ENCODE results near the gene VWF. TPM values are rescaled to one million over a fixed set of nuclear protein-coding genes. Genes with fewer than 3 reads are reported as not detected.

The VWF gene
- total and polyA plus RNA-seq, 2 donors (not counting 3 experiments of a cell fraction or from before 2014, with no cell fraction given), result 1,041 to 2,328 TPM

- no peak for FAIRE-seq
- Histone ChIP-seq H3K4me2 (ENCODE audit: insufficient read depth, low read length) (no peak overlapping the region), H3K79me2 (ENCODE audit: control insufficient read depth, insufficient read depth, low read length) (no peaks in the 10 kb centered on the region), H3K9me3 (replicated peaks; ENCODE audit: control insufficient read depth, insufficient read depth, low read length) (no peaks in the 10 kb centered on the region), H3K4me1 (ENCODE audit: control insufficient read depth, extremely low read depth, insufficient read depth, low read length) (peaks cover 5% of the 10 kb centered on the region), H2AFZ (ENCODE audit: low read depth, low read length) (no peak overlapping the region), H3K9me1 (replicated peaks; ENCODE audit: control insufficient read depth, extremely low read depth, insufficient read depth, low read length) (no peaks in the 10 kb centered on the region), H3K27ac (ENCODE audit: insufficient read depth, low read depth, low read length) (no peak overlapping the region), H3K4me3 (replicated peaks in 1 of 3; ENCODE audit: insufficient read depth in 1 of 3, low read depth in 1 of 3, low read length in 3 of 3) (no peak overlapping the region), H3K36me3 (ENCODE audit: control insufficient read depth in 2 of 2, extremely low read depth in 1 of 2, insufficient read depth in 2 of 2, low read length in 2 of 2) (peaks cover 30 to 39% of the 10 kb centered on the region in 2 experiments), H4K20me1 (replicated peaks; ENCODE audit: control insufficient read depth, extremely low read depth, insufficient read depth, low read length) (peaks cover 19% of the 10 kb centered on the region), H3K9ac (replicated peaks; ENCODE audit: extremely low read depth, insufficient read depth, low read length) (no peak overlapping the region), H3K27me3 (ENCODE audit: control insufficient read depth in 2 of 2, insufficient read depth in 2 of 2, low read length in 2 of 2) (no peaks in the 10 kb centered on the region)
- CTCF ChIA-PET, result interaction anchor here (1.2 to 1.3 kb wide), 2 partner anchors 8 to 154 kb away, joined by 3 to 11 read pairs; no protein-coding TSS in a partner anchor
- BruUV-seq (replicated peaks), result no TSS peak
- dilution Hi-C loops (cut with MboI; ENCODE audit: extremely low pct_ligation_motif_present, low sequenced_read_pairs) (no loop called here), intact Hi-C loops (cut with micrococcal nuclease) (no loop called here)
- POLR2A ChIA-PET, result no interaction called here
- DNase-seq (ENCODE audit: low read depth, low spot score), result no peak
- TF ChIP-seq GATA2 (IDR thresholded peaks at IDR 0.05; ENCODE audit: insufficient read depth, insufficient read length, low read depth, low read length), result no peak
- no peak for TF ChIP-seq MAX (IDR thresholded peaks at IDR 0.05; ENCODE audit: insufficient read depth, insufficient read length)
- no peak for TF ChIP-seq MYC (IDR thresholded peaks at IDR 0.05; ENCODE audit: low read depth, low read length)
- no peak for TF ChIP-seq POLR2AphosphoS5 (IDR thresholded peaks at IDR 0.05; ENCODE audit: insufficient read depth, low read depth, low read length)
- no peak for TF ChIP-seq EZH2 (IDR thresholded peaks at IDR 0.05; ENCODE audit: borderline replicate concordance, low read depth, low read length, severe bottlenecking)
- no peak for TF ChIP-seq CTCF (IDR thresholded peaks at IDR 0.05; ENCODE audit: extremely low read depth in 1 of 2, insufficient read depth in 1 of 2, low read depth in 1 of 2, low read length in 2 of 2)
- TF ChIP-seq POLR2A (IDR thresholded peaks at IDR 0.05; ENCODE audit: low read depth, low read length), result no peak
- TF ChIP-seq JUN (IDR thresholded peaks at IDR 0.05; ENCODE audit: borderline replicate concordance, insufficient read depth, insufficient read length, low read depth), result no peak
- TF ChIP-seq FOS (IDR thresholded peaks at IDR 0.05; ENCODE audit: borderline replicate concordance, insufficient read depth, low read length), result no peak
Measured at GRCh38 chr12:5899675-5900074, 224.8 kb downstream of the VWF start.

Measured in endothelial cell of umbilical vein (primary cell).